Left forelimb (tissue), 1 donor: ENCODE data around the gene PMEPA1.

Source experiments
- DNase-seq: peaks from one replicate; pipeline ENCODE4 v3.0.0-alpha.2; 2018; ENCODE audit warnings: low spot score

PMEPA1 gene

DNA sequence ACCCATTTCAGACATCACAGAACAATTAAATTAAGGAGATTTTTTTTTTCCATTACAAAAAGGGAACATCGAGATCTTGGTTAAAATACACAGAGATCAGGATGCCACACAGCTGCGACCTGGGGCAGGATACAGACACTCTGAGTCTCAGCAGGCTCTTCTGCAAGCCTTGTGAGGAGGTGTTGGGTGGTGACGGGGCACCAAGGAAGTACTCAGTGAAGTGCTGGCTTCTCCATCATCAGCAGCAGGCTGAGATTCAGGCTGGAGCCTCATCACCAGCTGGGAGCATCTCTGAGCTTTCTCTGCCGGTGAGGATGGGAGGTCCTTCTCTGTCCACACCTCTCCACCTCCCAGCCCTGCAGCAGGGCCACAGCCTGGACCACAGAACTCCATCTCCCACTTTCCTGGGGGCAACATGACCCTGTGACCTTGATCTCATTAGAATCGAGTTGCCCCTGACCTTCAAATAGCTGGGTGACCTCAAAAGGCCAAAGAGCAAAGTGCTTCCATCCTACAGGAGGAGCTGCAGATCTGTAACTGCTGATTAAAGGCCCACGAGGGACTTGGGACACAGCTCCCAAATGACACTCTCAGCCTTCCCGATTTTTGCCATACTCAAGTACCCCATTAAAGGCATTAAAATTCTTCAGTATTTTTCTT is 16.0 kb downstream of the PMEPA1 start:
- no peak for DNase-seq

DNA sequence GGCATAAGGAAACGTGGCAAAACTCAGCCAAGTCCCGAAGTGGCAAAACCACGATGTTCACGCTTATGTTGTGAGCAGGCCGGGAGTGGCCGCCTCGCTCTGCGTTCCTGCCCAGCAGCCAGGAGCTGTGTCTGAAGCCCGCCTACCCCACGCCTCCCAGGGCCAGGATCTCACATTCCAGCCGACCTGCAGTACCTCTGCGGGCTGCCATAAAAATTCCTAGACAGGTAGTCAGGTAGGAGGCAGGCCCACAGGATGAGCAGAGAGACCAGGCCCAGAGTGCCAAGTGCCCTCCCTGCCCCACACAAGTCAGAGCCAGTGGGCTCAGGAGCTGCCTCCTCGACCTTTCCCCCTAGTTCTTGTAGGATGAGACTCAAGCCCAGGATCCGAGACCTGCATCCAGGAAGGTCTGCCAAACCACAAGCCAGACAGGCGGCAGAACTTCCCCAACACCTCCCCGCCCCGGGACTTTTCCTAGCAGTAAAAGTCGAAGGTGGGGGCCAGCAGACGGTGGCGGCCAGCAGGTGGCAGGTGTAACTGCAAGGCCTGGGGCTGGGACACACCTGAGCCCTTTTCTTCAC is 16.7 kb downstream of the PMEPA1 start:
- no peak for DNase-seq

DNA sequence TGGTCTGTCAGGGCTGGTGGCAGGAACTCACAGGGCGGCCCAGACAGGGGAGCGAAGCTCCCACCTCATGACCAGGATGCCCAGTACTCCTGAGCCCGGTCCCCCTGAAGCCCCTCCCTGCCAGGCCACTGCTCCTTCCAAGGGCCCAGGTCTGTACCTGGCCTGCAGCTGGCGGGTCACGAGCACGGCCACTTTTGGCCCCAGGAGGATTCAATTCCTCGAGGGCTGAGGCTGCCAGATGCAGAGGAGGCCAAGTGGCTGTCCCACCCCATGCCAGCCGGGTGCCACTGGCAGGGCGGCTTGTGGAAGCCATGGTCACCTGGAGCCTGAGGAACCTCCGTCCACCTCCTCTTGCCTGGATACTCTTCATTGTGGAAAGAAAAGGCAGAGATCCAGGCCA is 17.4 kb downstream of the PMEPA1 start:
- no peak for DNase-seq

DNA sequence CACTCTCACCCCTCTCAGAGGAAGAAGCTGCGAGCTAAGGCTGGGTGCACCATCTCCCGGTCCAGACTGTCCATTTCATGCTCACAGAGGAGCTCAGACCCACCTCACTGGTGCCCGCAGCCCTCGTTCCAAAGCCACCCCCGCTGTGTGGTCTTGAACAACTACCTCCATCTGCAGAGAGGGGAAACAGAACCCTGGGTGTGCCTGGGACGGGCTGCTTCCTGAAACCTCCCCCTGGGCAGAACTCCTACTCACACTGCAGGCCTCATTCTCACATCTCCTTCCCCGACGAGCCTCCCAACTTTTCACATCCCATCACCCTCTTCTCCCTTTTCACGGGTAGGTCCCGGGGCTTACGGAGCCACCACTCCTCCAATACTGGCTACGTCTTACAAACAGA is 18.1 kb downstream of the PMEPA1 start:
- DNase-seq: no peak

DNA sequence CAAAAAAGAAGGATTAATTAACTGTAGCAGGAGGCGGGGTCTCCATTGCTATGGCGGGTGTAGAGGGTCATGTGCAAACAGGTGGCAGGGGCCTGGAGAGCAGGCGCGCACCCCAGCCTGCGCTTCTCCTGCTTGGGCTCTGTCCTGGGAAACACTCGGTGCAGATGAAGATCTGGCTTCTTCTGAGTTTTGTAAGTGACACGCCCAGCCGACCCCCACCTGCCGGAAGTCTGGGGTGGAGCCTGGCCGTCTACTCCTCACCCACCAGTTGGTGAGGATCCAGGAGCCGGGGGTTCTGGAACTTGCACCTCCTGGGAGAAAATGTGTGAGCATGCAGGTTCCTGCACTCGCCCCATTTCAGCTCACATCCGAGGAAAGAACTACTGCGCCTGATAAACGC is 19.3 kb downstream of the PMEPA1 start:
- no peak for DNase-seq

DNA sequence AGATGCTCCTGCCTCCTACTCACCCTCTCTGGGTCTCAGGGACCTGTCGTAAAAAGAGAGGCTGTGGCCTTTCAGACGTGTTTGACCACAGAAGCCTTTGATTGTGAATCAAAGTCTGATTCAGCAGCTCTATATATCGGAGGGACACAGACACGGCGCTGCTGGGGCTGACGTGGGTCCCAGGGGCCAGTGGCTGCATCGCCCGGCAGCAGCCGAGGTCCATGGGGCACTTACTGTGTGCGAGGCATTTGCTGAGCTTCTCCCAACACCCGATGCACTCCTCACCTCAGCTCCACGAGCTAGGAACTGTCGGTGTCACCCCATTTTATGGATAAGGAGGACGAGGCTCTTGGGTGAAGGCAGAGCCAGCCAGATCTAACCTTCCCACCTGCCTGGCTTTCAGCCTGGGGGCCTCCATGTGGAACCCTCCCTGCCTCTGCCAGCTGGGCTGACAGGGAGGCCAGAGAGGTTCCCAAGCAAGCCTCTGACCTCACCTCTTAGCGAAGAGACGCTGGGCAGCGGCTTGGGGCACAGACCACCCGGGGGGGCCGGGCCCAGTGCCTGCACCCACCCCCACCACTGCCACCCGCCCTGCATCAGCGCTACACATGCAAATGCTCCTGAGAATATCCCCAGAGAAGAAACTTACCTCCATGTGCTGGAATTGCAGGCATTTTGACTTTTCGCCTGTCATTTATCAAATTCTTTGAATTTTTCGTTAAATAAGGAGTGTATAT is 19.9 kb downstream of the PMEPA1 start:
- DNase-seq: no peak

DNA sequence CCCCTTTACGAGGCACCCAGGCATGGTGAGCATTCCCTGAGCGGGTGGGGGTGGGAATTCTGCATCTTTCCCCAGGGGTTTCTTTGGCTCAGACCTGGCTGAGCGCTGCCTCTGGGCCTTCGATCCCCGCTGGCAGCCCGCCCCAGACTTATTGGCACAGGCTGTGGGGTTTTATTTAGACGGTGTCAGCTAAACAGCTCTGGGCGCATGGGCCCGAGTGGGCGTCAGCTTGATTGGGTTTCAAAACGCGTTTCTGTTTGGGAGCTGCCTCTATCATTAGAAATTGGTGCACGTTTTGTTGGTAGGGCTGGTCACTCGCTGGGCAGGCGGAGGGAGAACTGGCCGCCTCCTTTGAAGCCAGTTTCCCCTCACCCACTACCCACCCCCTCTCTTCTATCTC is 21.0 kb downstream of the PMEPA1 start:
- no peak for DNase-seq

DNA sequence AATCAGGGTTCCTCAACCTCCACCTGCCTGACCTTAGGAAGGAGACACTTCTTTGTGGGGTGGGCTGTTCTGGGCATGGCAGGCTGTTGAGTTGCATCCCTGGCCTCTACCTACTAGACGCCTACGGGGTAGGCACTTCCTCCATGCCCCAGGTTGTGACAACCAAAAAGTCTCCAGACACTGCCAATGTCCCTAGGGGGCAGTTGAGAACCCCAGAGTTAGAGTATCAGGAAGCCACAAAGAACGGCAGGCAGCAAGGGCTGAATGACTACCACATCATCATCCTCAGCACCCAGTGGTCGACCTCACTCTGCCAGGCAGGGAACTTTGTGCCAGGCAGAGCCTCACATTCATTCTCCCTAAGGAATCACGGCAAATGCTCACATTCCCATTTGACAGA is 21.5 kb downstream of the PMEPA1 start:
- no peak for DNase-seq

DNA sequence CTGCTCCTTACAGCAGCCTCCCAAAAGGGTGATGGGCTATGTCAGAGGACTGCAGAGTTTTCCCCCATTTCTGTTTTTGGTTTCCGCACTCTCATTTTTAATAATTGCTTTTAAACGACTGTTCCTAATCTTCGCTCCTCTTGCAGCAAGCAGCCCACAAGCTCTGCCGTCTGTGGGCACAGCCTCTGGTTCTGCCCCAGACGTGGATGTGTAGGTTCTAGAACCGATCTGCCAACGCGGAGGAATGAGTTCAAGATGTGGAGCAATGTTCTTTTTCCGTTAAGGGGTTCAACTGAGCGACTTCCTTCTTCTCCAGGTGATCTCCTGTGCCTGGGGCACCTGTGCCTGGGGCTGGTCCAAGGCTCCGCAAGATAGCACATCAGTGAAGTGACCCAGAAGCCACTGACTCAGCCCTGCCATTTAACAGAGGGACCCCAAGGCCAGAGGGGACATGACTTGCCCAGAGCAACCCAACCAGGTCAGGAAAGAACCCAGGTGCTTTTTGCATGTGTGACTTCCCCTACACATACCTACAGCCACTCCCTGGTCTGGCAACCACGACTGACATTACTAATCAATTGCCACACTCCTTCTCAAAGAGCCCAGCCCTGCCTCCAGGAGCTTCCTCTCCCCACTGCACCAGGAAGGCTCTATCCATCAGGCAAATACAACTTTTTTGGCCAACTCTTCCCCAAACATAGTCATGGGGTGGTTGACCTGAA is 22.7 kb downstream of the PMEPA1 start:
- no peak for DNase-seq

DNA sequence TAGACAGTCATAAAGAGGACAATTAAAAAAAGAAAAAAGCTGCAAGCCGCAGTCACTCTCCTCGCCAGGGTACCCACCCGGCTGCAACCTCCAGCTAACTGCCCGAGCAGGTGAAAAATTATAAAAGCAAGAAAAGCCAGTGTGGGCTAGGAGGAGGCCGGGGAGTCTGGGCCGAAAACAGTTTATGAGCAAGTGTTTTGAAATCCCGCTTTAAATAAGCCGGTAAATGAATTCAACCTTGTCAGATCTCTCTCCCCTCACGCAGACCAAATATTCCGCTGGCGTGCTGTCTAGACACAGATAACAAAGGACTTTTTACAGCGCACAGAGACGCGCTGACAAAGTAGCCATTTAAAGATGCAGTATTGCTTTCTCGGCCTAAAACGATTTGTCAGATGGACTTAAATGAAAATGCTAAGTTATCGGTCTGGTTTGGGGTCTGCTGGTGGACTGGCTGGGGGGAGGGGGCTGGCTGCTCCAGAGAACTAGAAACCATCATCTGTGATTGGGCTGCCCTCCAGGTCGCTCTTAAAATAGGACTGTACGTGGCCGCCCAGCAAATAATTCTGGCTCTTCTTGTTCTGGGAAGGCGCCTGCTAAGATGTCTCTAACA is 24.6 kb downstream of the PMEPA1 start:
- DNase-seq: no peak

DNA sequence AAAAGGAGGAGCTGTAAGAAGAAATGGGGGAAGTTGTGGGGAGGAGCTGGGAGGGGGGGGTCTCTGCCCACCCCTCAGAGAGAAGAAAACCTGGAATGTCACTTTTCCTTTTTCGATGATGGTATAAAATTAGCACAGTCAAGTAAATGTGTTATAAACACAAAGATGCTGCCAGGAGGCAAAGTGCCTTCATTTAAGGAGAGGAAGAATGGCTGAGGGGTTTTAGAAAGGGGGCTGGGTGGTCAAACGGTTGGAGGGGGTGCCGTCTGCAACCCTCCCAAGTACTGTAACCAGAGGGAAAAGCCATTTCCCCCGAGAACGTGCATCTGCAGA is 25.0 kb downstream of the PMEPA1 start:
- no peak for DNase-seq

DNA sequence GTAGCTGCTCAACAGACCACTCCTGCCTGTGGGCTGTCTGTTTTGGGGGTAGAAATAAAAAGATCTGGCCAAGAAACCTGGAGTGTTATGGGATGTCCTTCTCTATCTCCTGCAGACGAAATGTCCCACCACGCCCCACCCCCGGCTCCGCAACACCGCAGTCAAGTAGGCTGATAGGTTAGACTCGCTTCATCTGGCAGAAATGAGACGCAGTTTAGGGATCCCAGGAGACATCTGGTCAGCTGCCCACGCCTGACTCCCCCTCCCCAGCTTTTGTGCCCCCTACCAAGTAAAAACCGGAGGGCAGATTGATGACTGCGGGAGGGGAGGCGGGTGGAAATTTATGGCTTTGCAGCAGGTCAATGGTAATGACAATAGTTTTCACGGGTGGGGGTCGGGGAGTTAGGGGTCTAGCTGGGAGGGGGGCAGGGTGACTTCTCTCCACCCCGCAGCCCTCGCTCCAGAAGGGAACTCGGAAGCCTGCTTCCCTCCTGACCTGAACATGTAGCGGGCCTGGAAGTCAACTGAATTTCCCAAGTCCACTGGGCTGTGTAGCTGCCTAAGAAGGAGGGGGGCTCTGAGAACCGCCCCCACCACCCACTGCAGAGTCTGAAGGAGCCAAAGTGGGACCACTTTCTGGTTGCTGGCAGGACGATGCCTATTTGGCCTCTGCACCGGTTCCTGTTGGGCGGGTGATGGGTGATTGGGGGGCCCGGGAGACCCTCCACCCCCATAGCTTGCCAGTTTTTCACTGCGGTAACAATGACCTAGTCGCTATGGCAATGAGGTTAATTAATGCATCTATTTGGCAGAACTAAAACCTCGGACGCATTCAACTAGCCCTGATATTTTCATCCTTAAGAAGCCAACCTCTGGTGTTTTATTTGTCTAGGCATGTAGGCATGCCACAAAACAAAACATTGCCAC is 25.7 kb downstream of the PMEPA1 start:
- DNase-seq: no peak

DNA sequence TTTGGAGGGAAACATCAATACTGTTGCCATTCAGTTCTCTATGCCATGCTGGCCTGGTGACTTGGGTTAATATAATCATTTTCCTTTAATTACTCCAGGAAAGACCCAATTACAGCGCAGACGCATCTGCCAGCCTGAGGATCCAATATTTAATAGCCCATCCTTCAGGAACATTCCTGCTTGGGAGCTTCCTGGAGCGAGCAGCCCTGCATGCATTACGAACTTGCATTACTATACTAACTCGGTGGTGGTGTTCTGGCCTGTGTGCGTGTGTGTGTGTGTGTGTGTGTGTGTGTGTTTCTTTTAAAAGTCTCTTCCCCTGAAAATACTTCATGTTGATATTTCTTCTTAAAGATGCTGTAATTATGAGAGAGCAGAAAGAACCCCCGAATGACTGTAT is 26.5 kb downstream of the PMEPA1 start:
- DNase-seq: no peak

DNA sequence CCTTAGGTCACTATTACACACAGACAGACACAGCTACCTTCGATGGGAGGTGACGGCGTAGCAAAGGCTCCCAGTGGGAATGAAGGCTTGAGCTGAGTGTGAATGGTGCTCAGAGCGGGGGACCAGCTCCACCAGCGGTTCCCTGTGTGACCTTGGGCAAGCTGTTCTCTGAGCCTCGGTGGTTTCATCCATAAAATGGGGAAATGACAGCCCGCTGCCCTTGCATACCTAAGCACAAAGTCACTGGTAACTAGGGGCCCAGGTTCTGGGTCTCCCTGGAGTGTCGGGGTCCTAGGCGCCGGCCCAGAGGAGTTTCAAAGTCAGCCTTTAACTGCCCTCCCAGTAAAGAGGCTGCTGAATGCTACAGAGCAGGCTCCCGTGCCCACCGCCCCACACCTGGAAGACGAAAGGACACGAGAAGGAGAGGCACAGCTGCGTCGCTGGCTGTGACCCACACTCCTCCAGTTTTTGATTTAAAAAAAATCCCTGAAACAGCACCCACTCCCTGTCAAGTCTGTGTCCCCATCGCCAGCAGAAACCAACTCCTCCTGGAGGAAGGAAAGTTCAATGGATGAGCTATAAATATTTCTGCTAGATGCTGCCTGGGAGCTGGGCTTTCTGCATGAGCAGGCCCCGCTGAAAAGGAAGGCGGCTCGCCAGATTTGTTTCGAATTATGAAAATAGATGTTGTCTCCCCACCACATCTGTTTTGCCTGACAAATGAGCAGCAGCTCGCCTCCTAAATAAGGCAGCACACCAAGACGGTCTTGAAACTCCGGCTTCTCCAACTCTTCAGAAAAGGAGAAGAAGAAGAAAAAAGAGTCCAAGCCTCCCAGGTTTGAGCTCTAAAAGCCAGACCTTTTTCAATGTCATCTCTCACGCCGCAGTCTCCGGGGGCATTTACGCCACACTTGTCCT is 27.4 kb downstream of the PMEPA1 start:
- DNase-seq: no peak

DNA sequence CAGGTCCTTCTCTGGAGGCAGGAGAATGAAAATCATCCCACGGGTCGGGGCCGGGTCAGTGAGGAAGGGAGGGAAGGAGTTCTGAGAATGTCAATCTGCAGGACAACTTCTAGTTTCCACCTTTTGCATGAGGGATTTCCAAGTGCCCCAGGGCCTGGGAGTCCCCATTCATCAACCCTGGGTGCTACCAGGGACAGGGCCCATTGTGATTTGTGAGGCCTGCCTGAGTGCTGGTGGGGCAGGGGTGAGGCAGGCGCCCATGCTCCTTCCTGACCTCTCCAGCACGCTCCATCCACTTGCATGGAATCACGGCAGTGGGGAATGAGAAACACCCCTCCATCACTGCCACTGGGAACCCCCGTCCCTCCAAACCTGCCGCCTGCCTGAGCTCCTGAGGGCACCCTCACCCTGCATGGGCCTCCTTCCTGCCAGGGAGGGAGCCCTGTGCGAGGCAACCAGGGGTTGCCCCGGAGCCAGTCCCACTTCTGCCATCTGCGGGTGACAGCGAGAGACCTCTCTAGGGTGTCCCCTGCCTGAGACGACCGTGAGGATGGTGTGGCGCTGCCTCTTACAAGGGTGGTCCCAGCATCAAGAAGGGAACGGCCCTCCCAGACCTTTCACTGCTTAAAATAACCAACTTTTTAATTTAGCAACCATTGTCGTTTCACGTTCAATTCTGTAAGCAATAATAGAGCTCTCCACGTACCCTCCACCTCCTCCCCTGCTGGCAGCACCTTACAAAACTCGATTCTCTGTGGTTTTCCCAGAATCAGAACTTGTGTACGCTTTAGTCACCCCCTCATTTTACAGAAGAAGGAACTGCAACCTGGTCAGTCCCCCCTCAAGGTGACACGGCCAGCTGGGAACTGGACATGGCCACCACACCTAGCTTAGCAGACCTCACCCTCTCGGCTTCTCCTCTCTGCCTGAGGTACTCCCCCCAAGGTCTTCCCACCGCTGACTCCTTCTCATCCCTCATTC is 28.6 kb downstream of the PMEPA1 start:
- DNase-seq: no peak

DNA sequence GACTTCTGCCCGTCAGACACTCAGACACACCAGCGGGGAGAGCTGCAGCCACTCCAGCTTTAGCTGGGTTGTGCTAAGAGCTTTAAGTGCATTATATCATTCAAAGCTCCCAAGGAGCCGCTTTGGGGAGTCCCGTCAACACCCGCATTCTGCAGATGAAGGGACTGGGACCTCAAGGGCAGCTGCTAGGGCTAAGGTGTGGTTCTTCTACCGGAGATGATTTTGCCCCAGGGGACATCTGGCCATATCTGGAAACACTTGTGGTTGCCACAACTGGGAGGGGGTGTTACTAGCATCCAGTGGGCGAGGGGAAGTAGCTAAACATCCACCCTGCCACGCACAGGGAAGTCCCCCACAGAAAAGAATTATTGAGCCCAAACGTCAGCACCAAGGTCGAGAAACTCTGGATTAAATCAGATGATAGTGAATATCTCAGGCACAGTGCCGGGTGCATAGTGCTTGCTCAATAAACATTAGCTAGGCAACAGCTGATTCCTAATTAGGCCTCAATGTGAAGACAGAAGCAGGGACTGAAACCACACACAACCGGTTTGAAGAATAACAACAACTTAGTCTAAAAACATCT is 29.6 kb downstream of the PMEPA1 start:
- no peak for DNase-seq

DNA sequence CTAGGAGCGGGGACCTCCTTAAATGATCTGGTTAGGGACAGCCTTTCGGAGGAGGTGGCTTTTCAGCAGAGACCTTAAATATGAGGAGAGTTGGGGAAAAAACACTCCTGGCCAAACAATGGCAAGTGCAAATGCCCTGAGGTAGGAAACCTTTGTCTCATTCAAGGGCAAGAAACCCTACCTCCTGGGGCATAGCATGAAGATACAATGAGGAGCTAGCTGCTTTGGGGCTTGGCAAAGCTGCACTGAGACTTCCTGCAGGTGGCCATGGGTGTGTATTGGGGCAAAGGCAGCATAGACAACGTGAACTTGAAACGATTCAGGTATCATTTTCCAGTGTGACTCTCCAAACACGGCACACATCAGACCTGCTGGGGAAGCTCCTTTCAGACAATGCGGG is 30.7 kb downstream of the PMEPA1 start:
- DNase-seq: no peak

DNA sequence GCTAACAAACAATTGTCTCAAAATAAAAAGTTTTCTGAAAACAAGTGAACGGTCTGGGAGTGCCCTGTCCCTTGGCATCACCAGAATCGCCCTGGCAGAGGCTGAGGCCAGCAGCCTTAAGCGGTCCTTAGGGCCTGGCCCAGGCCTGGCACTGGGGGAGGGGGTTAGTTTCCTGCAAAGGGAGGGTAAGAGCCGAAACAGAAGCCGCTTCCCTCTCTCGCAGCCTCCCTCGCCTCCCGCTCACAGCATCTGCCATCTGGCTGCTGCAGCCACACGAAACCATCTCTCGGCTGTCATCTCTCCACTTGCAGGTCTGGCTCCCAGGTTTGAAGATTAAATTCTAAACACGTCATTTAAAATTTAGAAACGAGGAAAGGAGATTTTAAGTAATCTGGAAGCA is 31.5 kb downstream of the PMEPA1 start:
- DNase-seq: no peak

DNA sequence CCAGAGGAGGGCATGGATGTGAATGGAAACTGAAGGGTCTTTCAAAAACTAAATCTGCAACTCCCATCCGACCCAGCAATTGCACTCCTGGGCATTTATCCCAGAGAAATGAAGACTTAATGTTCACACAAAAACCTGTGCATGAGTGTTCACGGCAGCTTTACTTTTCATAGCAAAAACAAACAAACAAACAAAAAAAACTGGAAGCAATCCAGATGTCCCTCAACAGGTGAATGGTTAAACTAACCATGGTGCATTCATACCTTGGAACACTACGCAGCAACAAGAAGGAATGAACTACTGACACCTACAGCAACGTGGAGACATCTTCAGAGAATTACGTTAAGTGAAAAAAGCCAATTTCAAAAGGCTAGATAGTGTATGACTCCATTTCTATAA is 32.2 kb downstream of the PMEPA1 start:
- no peak for DNase-seq
